ENCODE measurements around the gene CNTN2. TPM values are rescaled to one million over a fixed set of nuclear protein-coding genes. Genes with fewer than 3 reads are reported as not detected.

The CNTN2 gene
- total and polyA plus RNA-seq, 8 donors: 0.12 to 2.2 (median 0.58) TPM; not detected in 3

DNA sequence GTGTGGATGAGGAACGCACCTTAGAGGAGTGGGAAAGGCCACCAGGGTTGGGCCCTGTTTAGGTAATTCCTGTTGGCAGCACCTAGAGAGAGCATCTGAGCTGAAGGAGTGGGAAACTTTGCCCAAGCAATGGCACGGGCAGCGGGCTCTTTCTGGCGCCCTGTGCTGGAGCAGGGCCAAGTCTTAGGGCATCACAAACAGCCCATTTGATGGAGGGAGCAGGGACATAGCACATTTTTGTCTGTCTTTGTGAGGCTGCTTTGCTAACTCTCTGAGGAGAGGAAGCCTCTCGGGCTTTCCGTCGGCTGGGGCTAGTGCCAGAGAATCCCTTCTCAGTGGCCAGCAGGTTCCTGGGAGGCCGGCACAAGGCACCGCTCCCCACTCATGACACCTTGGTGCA, 22.5 kb upstream of the CNTN2 start:
- no peak overlapping the region for H3K4me3 ChIP-seq
- 81 to 96% (median 89%) methylated on average over 8 to 9 of the region's 9 CpGs for WGBS, 5 donors
- no peaks in the 10 kb centered on the region for H3K9me3 ChIP-seq
- no peaks in the 10 kb centered on the region for H3K4me1 ChIP-seq
- H3K36me3 ChIP-seq: peaks cover 0 to 12% (median 2%) of the 10 kb centered on the region in 4 donors
- no peak for DNase-seq
- H3K27me3 ChIP-seq: no peaks in the 10 kb centered on the region
- no peak overlapping the region for H3K27ac ChIP-seq
- TF ChIP-seq POLR2A (IDR thresholded peaks at IDR 0.05): no peak
- TF ChIP-seq, protein P1, sequence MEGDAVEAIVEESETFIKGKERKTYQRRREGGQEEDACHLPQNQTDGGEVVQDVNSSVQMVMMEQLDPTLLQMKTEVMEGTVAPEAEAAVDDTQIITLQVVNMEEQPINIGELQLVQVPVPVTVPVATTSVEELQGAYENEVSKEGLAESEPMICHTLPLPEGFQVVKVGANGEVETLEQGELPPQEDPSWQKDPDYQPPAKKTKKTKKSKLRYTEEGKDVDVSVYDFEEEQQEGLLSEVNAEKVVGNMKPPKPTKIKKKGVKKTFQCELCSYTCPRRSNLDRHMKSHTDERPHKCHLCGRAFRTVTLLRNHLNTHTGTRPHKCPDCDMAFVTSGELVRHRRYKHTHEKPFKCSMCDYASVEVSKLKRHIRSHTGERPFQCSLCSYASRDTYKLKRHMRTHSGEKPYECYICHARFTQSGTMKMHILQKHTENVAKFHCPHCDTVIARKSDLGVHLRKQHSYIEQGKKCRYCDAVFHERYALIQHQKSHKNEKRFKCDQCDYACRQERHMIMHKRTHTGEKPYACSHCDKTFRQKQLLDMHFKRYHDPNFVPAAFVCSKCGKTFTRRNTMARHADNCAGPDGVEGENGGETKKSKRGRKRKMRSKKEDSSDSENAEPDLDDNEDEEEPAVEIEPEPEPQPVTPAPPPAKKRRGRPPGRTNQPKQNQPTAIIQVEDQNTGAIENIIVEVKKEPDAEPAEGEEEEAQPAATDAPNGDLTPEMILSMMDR (IDR thresholded peaks at IDR 0.05): no peak
- no peak for TF ChIP-seq POLR2AphosphoS5 (IDR thresholded peaks at IDR 0.05)
- no peak for TF ChIP-seq EP300 (IDR thresholded peaks at IDR 0.05)
- intact Hi-C loops (cut with DNase I; ENCODE audit: low total_unique reads): no loop called here

DNA sequence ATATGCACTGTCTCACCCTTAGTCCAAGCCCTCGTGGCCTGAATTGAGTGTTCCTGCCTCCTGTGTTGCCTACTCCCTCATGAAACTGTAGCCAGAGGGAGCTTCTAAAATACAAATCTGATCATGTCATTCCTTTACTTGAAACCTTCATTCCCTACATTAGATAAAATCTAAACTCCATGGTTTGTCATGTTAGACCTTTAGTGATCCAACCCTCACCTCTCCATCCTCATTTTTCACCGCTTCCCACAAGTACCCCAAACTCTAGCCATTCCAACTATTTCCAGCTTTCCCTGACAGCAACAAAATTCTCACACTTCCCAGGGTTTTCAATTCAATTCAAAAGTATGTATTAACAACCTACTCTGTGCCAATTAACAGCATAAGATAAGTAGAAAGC, 18.3 kb upstream of the CNTN2 start:
- peaks cover 0 to 21% (median 0%) of the 10 kb centered on the region in 3 donors for H3K27me3 ChIP-seq
- no peak overlapping the region for H3K27ac ChIP-seq
- H3K4me3 ChIP-seq: no peak overlapping the region
- no peak for DNase-seq
- H3K36me3 ChIP-seq: no peaks in the 10 kb centered on the region
- TF ChIP-seq EP300 (IDR thresholded peaks at IDR 0.05): no peak
- TF ChIP-seq, protein P1 (IDR thresholded peaks at IDR 0.05): no peak
- TF ChIP-seq POLR2A (IDR thresholded peaks at IDR 0.05): no peak
- TF ChIP-seq POLR2AphosphoS5 (IDR thresholded peaks at IDR 0.05): no peak
- no peaks in the 10 kb centered on the region for H3K4me1 ChIP-seq
- intact Hi-C loops (cut with DNase I; ENCODE audit: low total_unique reads): no loop called here
- no peaks in the 10 kb centered on the region for H3K9me3 ChIP-seq
- 84 to 94% (median 90%) methylated on average over 2 of the region's 2 CpGs for WGBS, 5 donors

DNA sequence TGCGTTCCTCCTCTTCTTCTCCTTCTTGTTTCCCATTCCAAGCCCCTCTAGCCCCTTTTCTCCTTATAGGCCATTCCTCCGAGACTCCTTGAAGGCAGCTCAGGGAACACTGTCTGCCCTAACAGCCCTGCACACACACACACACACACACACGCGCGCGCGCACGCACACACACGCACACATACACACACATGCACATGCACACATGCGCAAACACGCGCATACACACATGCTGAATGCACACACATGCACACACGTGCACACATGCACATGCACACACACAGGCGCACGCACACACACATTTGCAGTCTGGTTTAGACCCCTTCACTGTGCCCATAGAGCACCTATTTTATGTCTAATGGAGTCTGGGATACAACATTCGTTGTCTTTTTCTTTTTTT, 17.8 kb upstream of the CNTN2 start:
- TF ChIP-seq POLR2AphosphoS5 (IDR thresholded peaks at IDR 0.05) (no peak), EP300 (IDR thresholded peaks at IDR 0.05) (no peak)
- Histone ChIP-seq H3K27ac (no peak overlapping the region), H3K4me1 (no peaks in the 10 kb centered on the region), H3K9me3 (no peaks in the 10 kb centered on the region), H3K27me3 (peaks cover 0 to 26% (median 0%) of the 10 kb centered on the region in 3 donors), H3K36me3 (no peaks in the 10 kb centered on the region), H3K4me3 (no peak overlapping the region)
- no peak for DNase-seq
- intact Hi-C loops (cut with DNase I; ENCODE audit: low total_unique reads): no loop called here
- 80 to 91% (median 86%) methylated on average over 16 of the region's 16 CpGs for WGBS, 5 donors

DNA sequence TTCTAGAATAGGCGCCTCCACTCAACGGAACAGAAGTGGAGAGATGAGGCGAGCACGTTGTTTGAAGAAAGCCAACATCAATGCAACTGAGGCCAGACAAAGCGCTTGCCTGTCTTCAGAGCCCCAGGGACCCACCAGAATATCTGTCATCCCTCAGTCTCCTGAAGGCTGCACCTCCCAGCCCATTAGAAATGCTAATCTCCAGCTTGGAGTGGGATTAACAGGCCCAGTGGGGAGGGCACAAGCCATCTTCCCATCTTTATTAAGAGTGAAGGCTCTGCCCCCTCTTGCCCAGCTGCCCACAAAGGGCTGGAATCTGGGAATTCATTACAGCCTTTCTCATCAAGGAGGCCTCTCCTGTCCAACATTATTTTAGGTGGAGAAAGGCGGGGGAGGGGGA, 16.8 kb upstream of the CNTN2 start:
- intact Hi-C loops (cut with DNase I; ENCODE audit: low total_unique reads): no loop called here
- Histone ChIP-seq H3K4me1 (no peaks in the 10 kb centered on the region), H3K9me3 (no peaks in the 10 kb centered on the region), H3K36me3 (no peaks in the 10 kb centered on the region), H3K27ac (no peak overlapping the region), H3K27me3 (peaks cover 0 to 36% (median 0%) of the 10 kb centered on the region in 3 donors), H3K4me3 (no peak overlapping the region)
- WGBS, 5 donors: 72 to 82% (median 76%) methylated on average over 6 of the region's 6 CpGs
- TF ChIP-seq POLR2A (IDR thresholded peaks at IDR 0.05): no peak
- no peak for TF ChIP-seq EP300 (IDR thresholded peaks at IDR 0.05)
- TF ChIP-seq, protein P1 (IDR thresholded peaks at IDR 0.05): no peak
- TF ChIP-seq POLR2AphosphoS5 (IDR thresholded peaks at IDR 0.05): no peak
- DNase-seq: no peak

DNA sequence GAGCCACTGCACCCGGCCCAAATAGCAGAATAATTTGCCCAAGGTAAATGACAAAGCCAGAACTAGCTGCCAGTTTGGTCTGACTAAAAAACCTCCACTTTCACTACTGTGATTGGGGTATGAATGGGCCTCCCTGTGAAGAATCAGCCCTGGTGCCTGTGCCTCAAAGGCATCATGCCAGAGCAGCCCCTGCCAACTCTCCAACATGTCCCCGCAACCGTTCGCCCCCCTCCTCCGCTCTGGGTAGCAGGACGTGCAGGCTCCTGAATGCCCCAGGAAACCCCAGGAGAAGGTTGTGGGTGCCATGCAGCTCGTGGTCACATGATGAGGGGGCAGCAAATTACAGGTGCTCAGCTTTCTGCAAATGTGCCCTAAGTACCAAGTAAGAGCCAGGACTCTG, 14.6 kb upstream of the CNTN2 start:
- no peak overlapping the region for H3K27ac ChIP-seq
- WGBS, 5 donors: 74 to 81% (median 76%) methylated on average over 7 of the region's 7 CpGs
- peaks cover 0 to 57% (median 0%) of the 10 kb centered on the region in 3 donors for H3K27me3 ChIP-seq
- H3K36me3 ChIP-seq: no peaks in the 10 kb centered on the region
- H3K4me1 ChIP-seq: no peaks in the 10 kb centered on the region
- TF ChIP-seq POLR2A (IDR thresholded peaks at IDR 0.05) (no peak), POLR2AphosphoS5 (IDR thresholded peaks at IDR 0.05) (no peak), EP300 (IDR thresholded peaks at IDR 0.05) (no peak)
- TF ChIP-seq, protein P1 (IDR thresholded peaks at IDR 0.05): no peak
- H3K9me3 ChIP-seq: no peaks in the 10 kb centered on the region
- intact Hi-C loops (cut with DNase I; ENCODE audit: low total_unique reads): no loop called here
- no peak overlapping the region for H3K4me3 ChIP-seq
- DNase-seq: no peak
